NCI-H2196 treated with DMSO at 0.1 percent for 48 hours (cell line): Measurements from ENCODE around the gene CPED1.
"Not testable (repeated sequence)": the region's sequence is repeated elsewhere in the genome, so short reads cannot be mapped to it uniquely, and the experiment has no call there.

Experiments
- DNase-seq: peaks from one replicate; lab custom pipeline; 2025; ENCODE audit not compliant: unreplicated experiment; lab: John Stamatoyannopoulos, UW

CPED1 gene

GRCh38 chr7:121212036-121212435, 223.5 kb downstream of the CPED1 start:
- DNase-seq: no peak

DNA sequence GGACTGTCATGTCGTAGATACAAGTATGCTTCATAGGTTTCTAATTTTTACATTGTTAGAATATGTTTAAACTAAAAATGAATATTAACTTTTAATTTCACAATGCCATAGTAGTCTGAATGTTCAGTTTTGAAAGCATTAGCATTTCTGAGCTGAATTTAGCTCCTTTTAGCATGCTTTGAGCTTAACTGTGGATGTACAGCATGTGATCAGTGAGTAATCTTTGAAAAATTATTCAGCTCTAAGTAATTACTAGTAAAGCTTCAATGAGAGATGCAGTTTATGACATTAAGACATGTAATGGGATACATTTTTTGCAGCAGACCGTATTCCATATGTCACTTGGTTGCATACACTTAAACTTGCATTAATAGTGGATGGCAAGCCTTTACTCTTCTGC, 226.1 kb downstream of the CPED1 start:
- DNase-seq: no peak

GRCh38 chr7:121219026-121219425, 230.5 kb downstream of the CPED1 start:
- DNase-seq: no peak

- not testable (repeated sequence) for DNase-seq
These were observed 232.6 kb downstream of the CPED1 start for GRCh38 chr7:121221108-121221507.

DNA sequence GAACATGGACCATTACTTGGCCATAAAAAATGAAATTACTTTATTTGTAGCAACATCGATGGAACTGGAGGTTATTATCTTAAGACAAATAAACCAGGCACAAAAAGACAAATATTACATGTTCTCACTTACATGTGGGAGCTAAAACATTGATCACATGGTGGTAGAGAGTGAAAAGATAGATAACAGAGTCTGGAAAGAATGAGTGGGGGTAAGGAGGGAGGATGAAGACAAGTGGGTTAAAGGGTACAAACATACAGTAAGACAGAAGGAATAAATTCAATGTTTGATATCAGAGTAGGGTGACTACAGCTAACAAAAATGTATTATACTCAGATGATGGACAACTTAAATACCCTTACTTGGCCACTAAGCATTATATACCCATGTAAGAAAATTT, 240.3 kb downstream of the CPED1 start:
- DNase-seq: no peak

DNA sequence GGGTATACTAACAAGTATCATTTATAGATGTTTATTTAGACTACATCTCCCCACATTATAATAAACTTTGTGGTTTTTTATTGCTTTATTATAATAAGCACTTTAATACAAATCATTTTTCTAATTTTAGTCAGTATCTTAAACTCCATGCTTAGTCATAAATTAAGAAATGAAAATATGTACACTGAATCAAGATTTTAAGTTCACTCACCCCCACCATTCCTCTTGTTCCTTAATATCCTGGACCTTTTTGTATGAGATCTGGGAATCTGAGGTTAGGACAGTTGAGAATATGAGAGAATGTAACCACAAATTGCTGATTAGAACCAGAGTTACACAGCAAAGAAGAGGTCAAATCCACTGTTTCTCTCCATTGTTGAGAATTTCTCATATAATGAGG, 246.7 kb downstream of the CPED1 start:
- no peak for DNase-seq

- DNase-seq: no peak
These were observed 249.1 kb downstream of the CPED1 start for GRCh38 chr7:121237601-121238000.

GRCh38 chr7:121244120-121244870, 255.8 kb downstream of the CPED1 start:
- DNase-seq: no peak

GRCh38 chr7:121251367-121251766, 262.9 kb downstream of the CPED1 start:
- not testable (repeated sequence) for DNase-seq

- DNase-seq: not testable (repeated sequence)
These were observed 264.2 kb downstream of the CPED1 start for GRCh38 chr7:121252523-121253235.

GRCh38 chr7:121259826-121260225, 271.3 kb downstream of the CPED1 start:
- DNase-seq: no peak

- no peak for DNase-seq
These were observed 272.8 kb downstream of the CPED1 start for GRCh38 chr7:121261207-121261884.

DNA sequence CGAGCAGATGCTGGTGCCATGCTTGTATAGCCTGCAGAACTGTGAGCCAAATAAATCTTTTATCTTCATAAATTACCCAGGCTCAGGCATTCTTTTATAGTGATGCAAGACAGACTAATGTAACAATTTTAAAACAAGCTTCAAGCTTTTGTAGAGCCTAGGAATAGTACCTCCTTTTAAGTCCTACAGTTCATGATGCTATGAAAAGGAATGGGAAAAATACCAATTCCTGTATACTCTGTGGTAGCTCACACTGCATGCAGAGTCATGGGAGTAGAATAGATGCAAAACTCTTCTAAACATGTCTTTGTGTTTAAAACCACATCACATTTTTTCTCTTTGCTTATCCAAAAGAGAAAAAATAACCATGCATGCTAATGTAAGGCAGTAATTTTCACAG, 273.7 kb downstream of the CPED1 start:
- no peak for DNase-seq

DNA sequence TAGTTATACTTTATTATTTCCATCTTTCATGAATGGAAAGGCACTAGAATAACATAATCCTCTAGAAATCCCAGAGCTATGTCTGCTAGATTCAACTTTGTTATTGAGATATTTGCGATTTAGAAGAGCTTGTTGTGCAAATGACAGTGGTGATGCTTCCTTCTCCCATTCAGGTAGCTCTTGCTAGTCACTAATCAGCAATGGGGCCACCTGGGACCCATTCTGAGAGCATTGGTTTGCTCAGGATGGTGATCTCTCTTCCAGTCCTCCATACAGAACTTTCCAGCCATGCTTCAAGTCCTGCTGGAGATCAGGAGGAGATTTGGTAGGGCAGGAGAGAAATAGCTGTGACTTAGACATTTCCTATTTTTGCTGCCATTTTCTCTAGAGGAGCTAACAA, 274.5 kb downstream of the CPED1 start:
- DNase-seq: no peak

DNA sequence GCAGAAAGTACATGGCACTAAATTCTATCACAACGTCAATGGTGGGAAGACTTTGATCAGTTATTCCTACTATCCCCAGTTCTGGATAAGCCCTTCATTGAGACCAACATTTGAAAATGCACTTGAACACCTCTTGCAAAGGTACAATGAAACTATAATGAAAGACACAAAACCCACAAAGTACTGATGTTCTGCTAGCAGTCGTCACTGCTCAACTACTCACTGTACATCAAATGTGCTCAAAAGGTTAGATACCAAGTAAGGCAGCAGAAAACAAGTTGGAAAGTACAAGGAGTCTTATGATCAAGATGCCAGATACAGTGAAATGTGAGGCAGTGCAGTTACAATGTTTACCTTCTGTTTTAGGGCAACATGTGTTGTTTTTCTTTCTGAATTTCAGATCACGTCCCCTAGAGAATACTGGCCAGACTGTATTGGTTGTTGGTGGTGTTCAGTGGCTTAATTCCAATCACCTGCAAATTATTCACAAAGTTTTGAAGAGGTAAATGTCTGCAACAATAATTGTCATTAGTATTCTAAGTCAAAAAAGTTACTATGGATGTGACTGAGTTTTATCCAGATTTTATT, 277.9 kb downstream of the CPED1 start:
- DNase-seq: no peak

DNA sequence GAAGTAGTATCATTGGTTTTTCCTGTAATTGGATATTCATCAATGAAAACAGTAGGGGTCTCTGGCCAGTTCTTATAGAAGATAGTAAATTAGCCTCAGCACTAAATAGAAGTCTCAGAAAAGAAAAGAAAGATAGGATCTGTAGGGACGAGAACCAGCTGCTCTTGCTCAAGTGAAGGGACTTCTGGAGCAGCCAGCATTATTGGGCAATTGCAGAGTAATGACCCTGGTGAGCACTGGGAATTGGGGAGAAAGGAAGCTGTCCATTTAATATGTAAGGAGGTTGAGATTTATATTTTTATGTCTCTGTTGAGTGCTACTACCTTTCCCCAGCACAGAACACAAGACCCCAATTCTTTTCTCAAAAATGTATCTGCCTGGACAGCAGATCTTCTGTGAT, 279.1 kb downstream of the CPED1 start:
- DNase-seq: no peak

GRCh38 chr7:121269798-121270197, 281.3 kb downstream of the CPED1 start:
- DNase-seq: no peak

GRCh38 chr7:121271098-121271497, 282.6 kb downstream of the CPED1 start:
- DNase-seq: no peak

- DNase-seq: no peak
These were observed 283.4 kb downstream of the CPED1 start for GRCh38 chr7:121271916-121272315.

GRCh38 chr7:121272676-121273075, 284.2 kb downstream of the CPED1 start:
- no peak for DNase-seq

GRCh38 chr7:121273467-121274167, 285.1 kb downstream of the CPED1 start:
- no peak for DNase-seq
